ENCODE data around the gene CEACAM8.
"Not testable (repeated sequence)": the region's sequence is repeated elsewhere in the genome, so short reads cannot be mapped to it uniquely, and the experiment has no call there.

GRCh38 chr19:42639324-42640092, 44.8 kb upstream of the CEACAM8 start:
- not testable (repeated sequence) for TF ChIP-seq POLR2AphosphoS5, TAF1, POLR2A, SPI1 (IDR thresholded peaks at IDR 0.05; ENCODE audit: low read depth, low read length)

Measured in GM12891 (cell line).